Progenitor cell of endocrine pancreas (in vitro differentiated cells): ENCODE results near the gene EZR. TPM values are rescaled to one million over a fixed set of nuclear protein-coding genes. Genes with fewer than 3 reads are reported as not detected.

Source experiments
- DNase-seq: peaks from one replicate; pipeline ENCODE4 v3.0.0; 2021; ENCODE audit warnings: low spot score; ENCODE audit not compliant: unreplicated experiment
- H3K27ac Mint-ChIP-seq: 2 replicates; pipeline ENCODE4 v1.8.0; 2021; ENCODE audit warnings: mild to moderate bottlenecking, moderate library complexity, mixed read lengths
- H3K27me3 Mint-ChIP-seq: 2 replicates; pipeline ENCODE4 v1.8.0; 2021; ENCODE audit warnings: mixed read lengths
- H3K36me3 Mint-ChIP-seq: 2 replicates; pipeline ENCODE4 v1.8.0; 2022; ENCODE audit warnings: mixed read lengths; ENCODE audit not compliant: insufficient read depth
- H3K4me1 Mint-ChIP-seq: 2 replicates; pipeline ENCODE4 v1.8.0; 2021; ENCODE audit warnings: low read depth, mixed read lengths
- H3K4me3 Mint-ChIP-seq: 2 replicates; pipeline ENCODE4 v1.8.0; 2021; ENCODE audit warnings: low read depth, mild to moderate bottlenecking, moderate library complexity, mixed read lengths
- H3K9me3 Mint-ChIP-seq: 2 replicates; pipeline ENCODE4 v1.8.0; 2021; ENCODE audit warnings: low read depth, mixed read lengths
- total RNA-seq: library from RNA; stranded (reverse); gene quantifications from 2 replicates; pipeline ENCODE4 v1.2.1, GENCODE V29; 2021
- TF ChIP-seq, protein P1 (sequence below): fragments of 200-600 bp; sonication (generic); IDR thresholded peaks from one replicate; pipeline ENCODE4 v1.5.0; 2021; ENCODE audit warnings: antibody characterized with exemption, mild to moderate bottlenecking; ENCODE audit not compliant: unreplicated experiment

The EZR gene
- total RNA-seq, 1 donor from 2014 or later, result 258 TPM

DNA sequence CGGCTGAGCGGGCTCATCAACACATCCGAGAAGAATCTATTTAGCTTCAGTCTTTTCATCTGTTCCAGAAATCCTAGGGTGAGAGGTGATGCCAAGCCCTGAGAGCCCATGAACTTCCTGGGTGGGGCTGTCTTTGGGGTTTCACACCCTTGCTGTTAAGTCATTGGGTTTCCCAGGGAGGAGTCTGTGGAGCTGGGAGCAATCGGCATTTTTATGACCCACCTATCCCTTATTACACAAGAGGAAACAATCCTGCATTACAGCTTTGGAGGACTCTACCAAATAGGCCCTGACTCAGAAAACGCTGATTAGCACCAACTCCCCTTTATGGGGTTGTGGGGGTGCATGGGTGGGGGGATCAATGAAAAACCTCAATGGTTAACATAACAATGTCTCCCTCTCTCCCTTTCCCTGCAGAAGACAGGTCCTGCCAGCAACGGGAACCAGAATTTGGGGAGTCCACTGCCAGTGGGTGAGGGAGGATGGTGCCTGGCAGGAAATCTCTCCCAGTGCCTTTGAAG is 46.3 kb downstream of the EZR start:
- TF ChIP-seq, protein P1, sequence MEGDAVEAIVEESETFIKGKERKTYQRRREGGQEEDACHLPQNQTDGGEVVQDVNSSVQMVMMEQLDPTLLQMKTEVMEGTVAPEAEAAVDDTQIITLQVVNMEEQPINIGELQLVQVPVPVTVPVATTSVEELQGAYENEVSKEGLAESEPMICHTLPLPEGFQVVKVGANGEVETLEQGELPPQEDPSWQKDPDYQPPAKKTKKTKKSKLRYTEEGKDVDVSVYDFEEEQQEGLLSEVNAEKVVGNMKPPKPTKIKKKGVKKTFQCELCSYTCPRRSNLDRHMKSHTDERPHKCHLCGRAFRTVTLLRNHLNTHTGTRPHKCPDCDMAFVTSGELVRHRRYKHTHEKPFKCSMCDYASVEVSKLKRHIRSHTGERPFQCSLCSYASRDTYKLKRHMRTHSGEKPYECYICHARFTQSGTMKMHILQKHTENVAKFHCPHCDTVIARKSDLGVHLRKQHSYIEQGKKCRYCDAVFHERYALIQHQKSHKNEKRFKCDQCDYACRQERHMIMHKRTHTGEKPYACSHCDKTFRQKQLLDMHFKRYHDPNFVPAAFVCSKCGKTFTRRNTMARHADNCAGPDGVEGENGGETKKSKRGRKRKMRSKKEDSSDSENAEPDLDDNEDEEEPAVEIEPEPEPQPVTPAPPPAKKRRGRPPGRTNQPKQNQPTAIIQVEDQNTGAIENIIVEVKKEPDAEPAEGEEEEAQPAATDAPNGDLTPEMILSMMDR, result no peak
- no peaks in the 10 kb centered on the region for H3K27me3 Mint-ChIP-seq
- H3K9me3 Mint-ChIP-seq, result no peaks in the 10 kb centered on the region
- peaks cover 65% of the 10 kb centered on the region for H3K36me3 Mint-ChIP-seq
- no peak for DNase-seq
- peaks cover 15% of the 10 kb centered on the region for H3K4me1 Mint-ChIP-seq
- H3K27ac Mint-ChIP-seq, result peak overlapping the region; percentile 53
- no peak overlapping the region for H3K4me3 Mint-ChIP-seq

DNA sequence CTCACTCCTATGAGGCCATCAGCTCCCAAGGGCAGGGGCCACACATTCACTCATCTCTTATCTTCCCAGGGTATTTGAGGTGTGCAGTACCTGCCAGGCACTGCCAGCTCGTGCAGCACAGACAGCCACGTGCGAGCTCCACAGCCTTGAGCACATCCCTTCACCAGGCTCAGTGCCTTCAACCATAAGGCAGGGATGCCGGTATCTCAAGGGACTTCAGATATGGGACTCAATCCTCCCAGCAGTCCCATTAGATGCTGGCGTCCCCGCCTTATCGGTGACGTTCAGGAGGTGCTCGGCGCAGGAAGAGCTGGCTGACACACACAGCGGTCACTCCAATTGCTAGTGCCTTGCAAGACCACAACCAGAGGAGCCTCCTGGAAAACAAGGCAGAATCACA is 47.0 kb downstream of the EZR start:
- TF ChIP-seq, protein P1, result no peak
- H3K9me3 Mint-ChIP-seq, result no peaks in the 10 kb centered on the region
- DNase-seq, result no peak
- H3K36me3 Mint-ChIP-seq, result peaks cover 64% of the 10 kb centered on the region
- H3K4me1 Mint-ChIP-seq, result peaks cover 14% of the 10 kb centered on the region
- no peaks in the 10 kb centered on the region for H3K27me3 Mint-ChIP-seq
- H3K27ac Mint-ChIP-seq, result peak overlapping the region; percentile 62
- no peak overlapping the region for H3K4me3 Mint-ChIP-seq

DNA sequence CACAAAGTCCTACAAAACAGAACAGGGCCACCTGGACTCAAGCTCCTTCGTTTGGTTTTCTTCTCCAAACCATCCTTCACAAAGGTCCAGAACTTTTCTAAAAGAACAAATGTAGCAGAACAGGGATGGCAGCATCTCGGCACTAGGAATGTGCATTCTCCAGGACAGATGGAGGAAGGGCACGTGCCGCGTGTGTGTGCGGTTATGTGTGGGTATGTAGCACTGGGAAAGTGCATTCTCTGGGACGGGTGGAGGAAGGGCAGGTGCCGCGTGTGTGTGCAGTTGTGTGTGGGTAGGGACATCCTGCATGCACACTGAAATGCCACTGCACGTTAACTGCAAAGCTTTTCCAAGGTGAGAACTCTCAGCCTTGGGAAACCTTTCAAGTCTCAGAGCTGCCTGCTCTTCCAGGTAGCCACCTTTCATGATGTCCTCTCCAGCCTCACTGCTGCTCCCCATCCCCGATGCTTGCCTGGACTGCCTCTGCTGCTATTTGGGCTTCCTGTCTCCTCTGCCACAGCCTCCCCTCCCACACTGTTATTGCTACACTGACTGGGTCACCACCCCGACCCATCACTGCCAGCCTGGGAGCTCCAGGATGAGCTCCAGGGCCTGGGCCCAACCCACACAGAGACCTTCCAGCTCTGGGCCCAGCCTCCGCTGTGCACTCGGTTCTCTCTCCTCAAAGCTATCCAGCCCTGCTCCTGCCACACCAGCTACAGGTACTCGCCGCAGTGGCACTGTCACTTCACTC is 47.6 kb downstream of the EZR start:
- H3K9me3 Mint-ChIP-seq, result no peaks in the 10 kb centered on the region
- H3K36me3 Mint-ChIP-seq, result peaks cover 62% of the 10 kb centered on the region
- TF ChIP-seq, protein P1, result no peak
- no peak overlapping the region for H3K4me3 Mint-ChIP-seq
- peak overlapping the region; percentile 62 for H3K27ac Mint-ChIP-seq
- no peak for DNase-seq
- H3K4me1 Mint-ChIP-seq, result peaks cover 10% of the 10 kb centered on the region
- H3K27me3 Mint-ChIP-seq, result no peaks in the 10 kb centered on the region

DNA sequence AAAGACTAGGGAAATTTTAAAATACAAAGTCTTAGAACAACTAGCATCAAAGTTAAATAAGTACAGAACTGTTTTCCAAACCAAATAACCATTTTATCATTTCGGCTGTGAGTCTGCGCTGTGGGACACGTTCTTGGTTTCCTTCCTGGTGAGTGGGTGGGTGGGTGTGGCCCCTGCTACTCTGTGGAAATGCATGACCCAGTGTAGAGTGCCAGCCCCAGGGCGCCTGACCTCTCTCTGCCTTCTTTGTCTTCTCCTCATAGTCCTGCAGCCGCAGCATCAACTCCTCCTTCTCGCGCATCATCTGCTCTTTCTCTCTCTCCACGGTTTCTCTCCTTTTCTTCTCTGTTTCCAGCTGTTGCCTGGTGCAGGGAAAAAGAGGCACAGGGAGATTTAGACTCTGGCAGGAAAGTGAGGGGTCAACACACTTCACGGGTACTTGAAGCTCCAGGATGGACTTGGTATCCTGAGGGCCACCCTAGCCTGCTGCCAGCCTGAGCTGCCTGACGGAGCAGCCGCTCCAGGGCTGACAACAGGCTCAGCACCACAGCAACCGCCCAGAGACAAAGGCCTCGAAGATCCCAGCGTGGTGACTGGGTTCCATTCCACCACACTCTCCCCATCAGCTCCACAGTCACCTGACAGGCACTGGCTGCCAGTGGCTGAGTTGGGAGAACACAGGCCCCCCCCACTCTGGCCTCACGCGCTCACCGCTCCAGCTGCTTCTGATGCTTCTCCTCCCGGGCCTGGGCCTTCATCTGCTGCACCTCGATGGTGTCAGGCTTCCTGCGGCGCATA is 48.4 kb downstream of the EZR start:
- H3K27me3 Mint-ChIP-seq, result no peaks in the 10 kb centered on the region
- TF ChIP-seq, protein P1, result no peak
- peaks cover 61% of the 10 kb centered on the region for H3K36me3 Mint-ChIP-seq
- peak overlapping the region; percentile 74 for H3K27ac Mint-ChIP-seq
- no peak overlapping the region for H3K4me3 Mint-ChIP-seq
- peaks cover 10% of the 10 kb centered on the region for H3K4me1 Mint-ChIP-seq
- DNase-seq, result no peak
- H3K9me3 Mint-ChIP-seq, result no peaks in the 10 kb centered on the region

DNA sequence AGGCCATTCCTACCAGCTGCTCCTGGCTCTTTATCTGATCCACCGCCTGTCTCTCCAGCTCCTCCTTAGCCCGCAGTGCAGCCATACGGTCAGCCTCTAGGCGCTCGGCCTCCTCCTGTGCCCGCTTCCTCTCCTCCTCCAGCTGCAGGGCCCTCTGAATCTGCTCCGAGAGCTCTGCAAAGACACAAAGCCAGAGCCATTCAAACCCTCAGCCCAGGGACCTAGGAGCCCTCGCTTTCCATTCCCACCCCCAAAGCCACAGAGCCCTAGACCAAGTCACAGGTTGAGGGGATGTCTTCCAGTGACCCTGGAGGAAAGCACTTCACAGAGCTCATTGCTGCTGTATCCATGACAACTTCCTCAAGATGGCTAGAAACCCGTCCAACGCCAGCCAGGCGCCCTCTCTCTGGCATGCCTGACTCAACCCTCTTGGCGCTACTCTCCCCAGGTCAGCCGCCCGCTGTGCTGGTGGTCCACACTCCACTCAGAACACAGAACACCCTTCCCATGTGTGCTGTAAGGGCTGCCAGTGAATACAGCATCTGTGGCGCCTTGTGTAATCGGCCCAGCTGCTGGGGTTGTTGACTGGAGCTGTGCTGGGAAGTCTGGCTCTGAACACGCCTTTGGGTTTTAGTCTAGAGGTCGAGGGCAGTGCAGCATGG is 49.3 kb downstream of the EZR start:
- H3K27me3 Mint-ChIP-seq, result no peaks in the 10 kb centered on the region
- no peak for DNase-seq
- H3K9me3 Mint-ChIP-seq, result no peaks in the 10 kb centered on the region
- TF ChIP-seq, protein P1, result no peak
- peaks cover 11% of the 10 kb centered on the region for H3K4me1 Mint-ChIP-seq
- no peak overlapping the region for H3K4me3 Mint-ChIP-seq
- peaks cover 54% of the 10 kb centered on the region for H3K36me3 Mint-ChIP-seq
- H3K27ac Mint-ChIP-seq, result peak overlapping the region; percentile 74
